Stimulated activated CD8-positive, alpha-beta memory T cell treated with anti-CD3 and anti-CD28 coated beads, Interleukin-2, amount 100 ng/mL, for 1 hour (primary cell): ENCODE measurements around the gene RBM46.
"Not testable (repeated sequence)": the region's sequence is repeated elsewhere in the genome, so short reads cannot be mapped to it uniquely, and the experiment has no call there.

ENCODE experiments used
- DNase-seq, 2 donors: peaks; one replicate each; pipeline ENCODE4 v3.0.0-alpha.2; 2020; ENCODE audit warnings: low read depth in 2 of 2

The RBM46 gene

GRCh38 chr4:154838155-154838554, 57.1 kb downstream of the RBM46 start:
- DNase-seq = no peak

- no peak for DNase-seq
Observed at GRCh38 chr4:154838694-154839093, 57.6 kb downstream of the RBM46 start.

GRCh38 chr4:154854362-154854761, 73.3 kb downstream of the RBM46 start:
- no peak for DNase-seq

- DNase-seq = no peak
Observed at GRCh38 chr4:154858166-154858565, 77.1 kb downstream of the RBM46 start.

GRCh38 chr4:154868414-154869194, 87.5 kb downstream of the RBM46 start:
- DNase-seq = no peak

GRCh38 chr4:154869301-154869700, 88.2 kb downstream of the RBM46 start:
- DNase-seq = no peak

GRCh38 chr4:154872198-154872597, 91.1 kb downstream of the RBM46 start:
- no peak for DNase-seq

GRCh38 chr4:154874049-154874448, 93.0 kb downstream of the RBM46 start:
- DNase-seq = not testable (repeated sequence)

- DNase-seq = no peak
Observed at GRCh38 chr4:154877110-154877760, 96.2 kb downstream of the RBM46 start.
